Measurements from ENCODE around the gene LRMDA. TPM values are rescaled to one million over a fixed set of nuclear protein-coding genes. Genes with fewer than 3 reads are reported as not detected.

The LRMDA gene
- total and polyA plus RNA-seq, 2 of the 8 experiments (the other 6 are each of a cell fraction or from before 2014, with no cell fraction given) = 0.86 to 2.8 TPM

DNA sequence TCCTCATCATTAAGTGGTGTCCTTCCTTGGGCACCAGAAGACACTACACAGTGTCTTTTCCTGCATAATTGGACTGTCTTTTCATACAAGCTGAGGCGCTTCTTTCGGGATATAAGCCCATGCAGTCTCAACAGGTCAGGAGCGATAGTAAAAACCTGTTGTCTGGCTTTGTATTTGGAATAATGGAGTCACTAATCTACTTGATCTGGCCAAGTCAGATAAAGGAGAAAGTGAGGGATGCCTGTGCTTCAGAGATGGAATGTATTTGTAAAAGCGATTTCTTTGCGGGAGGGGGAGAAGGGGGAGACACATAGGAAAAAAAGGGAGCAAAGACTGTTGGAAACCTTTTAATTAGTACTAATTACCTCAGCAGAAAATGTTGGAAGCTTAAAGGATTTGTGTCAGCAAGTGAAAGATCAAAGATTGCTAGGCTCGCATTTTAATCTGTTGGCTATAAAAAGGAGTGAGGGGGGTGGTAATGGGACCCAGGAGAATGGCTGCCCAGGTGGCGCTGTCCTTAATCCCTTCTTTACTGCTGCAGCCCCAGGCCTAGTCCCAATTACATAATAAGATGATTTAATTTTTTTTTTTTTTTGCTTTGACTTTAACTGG is 581.4 kb downstream of the LRMDA start:
- Histone ChIP-seq H2BK15ac (ENCODE audit: low read length) (no peak overlapping the region; the same call in 1 of the 2 replicates), H4K20me1 (replicated peaks in 1 of 2; ENCODE audit: control insufficient read depth in 1 of 2, insufficient read depth in 2 of 2, low read length in 2 of 2) (no peaks in the 10 kb centered on the region), H3K9ac (replicated peaks in 1 of 4; ENCODE audit: extremely low read depth in 1 of 4, low read depth in 3 of 4, low read length in 3 of 4) (no peak overlapping the region), H3K27me3 (replicated peaks in 1 of 4; ENCODE audit: control insufficient read depth in 3 of 4, extremely low read depth in 1 of 4, insufficient read depth in 3 of 4, low read length in 3 of 4) (no peaks in the 10 kb centered on the region), H3K27ac (ENCODE audit: low read depth, low read length) (no peak overlapping the region), H2BK20ac (ENCODE audit: low read length) (no peak overlapping the region), H2BK12ac (ENCODE audit: low read depth, low read length) (peak overlapping the region; percentile 56; the same call in 1 of the 2 replicates), H3K4ac (replicated peaks; ENCODE audit: insufficient read length, low read depth, low read length) (no peak overlapping the region), H2AK5ac (ENCODE audit: low read depth, low read length) (0 out of 2 replicates have a peak overlapping the region, but pooled peaks have one; percentile 46), H4K8ac (ENCODE audit: extremely low read depth, insufficient read depth, low read length) (no peak overlapping the region), H4K91ac (replicated peaks; ENCODE audit: insufficient read length, low read length) (no peak overlapping the region), H2BK5ac (ENCODE audit: low read depth, low read length) (no peak overlapping the region), H3K79me2 (ENCODE audit: control insufficient read depth in 1 of 2, insufficient read depth in 2 of 2, low read length in 2 of 2) (no peaks in the 10 kb centered on the region), H3K18ac (ENCODE audit: extremely low read depth, low read length) (no peak overlapping the region), H3K56ac (replicated peaks; ENCODE audit: insufficient read length, low read depth, low read length) (no peak overlapping the region), H3K4me1 (replicated peaks in 1 of 4; ENCODE audit: control insufficient read depth in 3 of 4, insufficient read depth in 4 of 4, low read length in 3 of 4) (peaks cover 0 to 7% (median 3%) of the 10 kb centered on the region in 4 experiments; a peak in 3 of 7 replicates), H3K36me3 (ENCODE audit: control insufficient read depth in 2 of 4, insufficient read depth in 4 of 4, low read length in 3 of 4) (no peaks in the 10 kb centered on the region), H3K9me3 (ENCODE audit: insufficient read depth in 2 of 2, low read depth in 1 of 2, low read length in 1 of 2) (no peaks in the 10 kb centered on the region), H3K4me3 (ENCODE audit: extremely low read depth in 1 of 4, insufficient read depth in 2 of 4, low read depth in 3 of 4, low read length in 4 of 4) (no peak overlapping the region), H2AFZ (ENCODE audit: low read length) (no peak overlapping the region), H3K79me1 (ENCODE audit: low read depth, low read length) (no peaks in the 10 kb centered on the region), H3K23me2 (ENCODE audit: low read depth, low read length) (no peaks in the 10 kb centered on the region), H4K5ac (ENCODE audit: insufficient read length, low read depth, low read length) (no peak overlapping the region), H3K23ac (ENCODE audit: insufficient read length) (no peak overlapping the region), H3K14ac (ENCODE audit: insufficient read length) (no peak overlapping the region), H2BK120ac (replicated peaks; ENCODE audit: low read depth, low read length) (no peak overlapping the region), H3K4me2 (ENCODE audit: insufficient read depth in 1 of 2, low read depth in 2 of 2, low read length in 2 of 2) (no peak overlapping the region)
- no peak for FAIRE-seq
- DNase-seq (ENCODE audit: low read depth in 1 of 2, low spot score in 2 of 2) = no peak
- ChIA-PET POLR2A (ENCODE audit: partially characterized antibody) (no interaction called here), CTCF (ENCODE audit: partially characterized antibody) (interaction anchor here (0.6 to 3.3 kb wide), 7 partner anchors 14 to 729 kb away, joined by 3 to 17 read pairs (median 3); no protein-coding TSS in a partner anchor)
- 94 to 100% methylated on average over 2 to 7 of the region's 7 CpGs for WGBS, 2 experiments (ENCODE audit: extremely low coverage in 1 of 2, insufficient coverage in 1 of 2, insufficient read length in 1 of 2, insufficient replicate concordance in 2 of 2, low coverage in 1 of 2, low lambda C conversion rate in 2 of 2, missing lambda C conversion rate in 1 of 2)
- TF ChIP-seq RNF2 (IDR thresholded peaks at IDR 0.05; ENCODE audit: borderline replicate concordance, low read depth, low read length, missing control alignments, poor library complexity, severe bottlenecking) (no peak), KDM5A (IDR thresholded peaks at IDR 0.05; ENCODE audit: low read length) (no peak), SP1 (IDR thresholded peaks at IDR 0.05; ENCODE audit: low read depth, low read length) (no peak), NANOG (IDR thresholded peaks at IDR 0.05; ENCODE audit: insufficient read depth, low read depth, low read length, poor library complexity, severe bottlenecking) (no peak), SP4 (IDR thresholded peaks at IDR 0.05; ENCODE audit: low read length) (no peak)
- TF ChIP-seq, protein P1, sequence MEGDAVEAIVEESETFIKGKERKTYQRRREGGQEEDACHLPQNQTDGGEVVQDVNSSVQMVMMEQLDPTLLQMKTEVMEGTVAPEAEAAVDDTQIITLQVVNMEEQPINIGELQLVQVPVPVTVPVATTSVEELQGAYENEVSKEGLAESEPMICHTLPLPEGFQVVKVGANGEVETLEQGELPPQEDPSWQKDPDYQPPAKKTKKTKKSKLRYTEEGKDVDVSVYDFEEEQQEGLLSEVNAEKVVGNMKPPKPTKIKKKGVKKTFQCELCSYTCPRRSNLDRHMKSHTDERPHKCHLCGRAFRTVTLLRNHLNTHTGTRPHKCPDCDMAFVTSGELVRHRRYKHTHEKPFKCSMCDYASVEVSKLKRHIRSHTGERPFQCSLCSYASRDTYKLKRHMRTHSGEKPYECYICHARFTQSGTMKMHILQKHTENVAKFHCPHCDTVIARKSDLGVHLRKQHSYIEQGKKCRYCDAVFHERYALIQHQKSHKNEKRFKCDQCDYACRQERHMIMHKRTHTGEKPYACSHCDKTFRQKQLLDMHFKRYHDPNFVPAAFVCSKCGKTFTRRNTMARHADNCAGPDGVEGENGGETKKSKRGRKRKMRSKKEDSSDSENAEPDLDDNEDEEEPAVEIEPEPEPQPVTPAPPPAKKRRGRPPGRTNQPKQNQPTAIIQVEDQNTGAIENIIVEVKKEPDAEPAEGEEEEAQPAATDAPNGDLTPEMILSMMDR (IDR thresholded peaks at IDR 0.05; ENCODE audit: control extremely low read depth in 1 of 3, insufficient read depth in 1 of 3, low read depth in 1 of 3, low read length in 3 of 3) = peak in 1 of 3 experiments; percentile 0; a peak in 2 of 4 replicates
